IMR-90 (cell line): ENCODE data around the gene UQCRC2. TPM values are rescaled to one million over a fixed set of nuclear protein-coding genes. Genes with fewer than 3 reads are reported as not detected.

ENCODE experiments used
- ATAC-seq: fragments of 200-7000 bp; cut with Tn5 transposase; 2 replicates; pipeline ENCODE4 v1.9.1; 2020; ENCODE audit warnings: low read depth, mild to moderate bottlenecking, moderate library complexity
- BruUV-seq: library from RNA; stranded (reverse); fragments of 400-500 nt; replicated peaks from 2 replicates; lab custom pipeline; 2021; lab: Mats Ljungman, UMichigan
- CTCF ChIA-PET: fragments of 300-600 bp; formaldehyde crosslinking; extraction: SDS; loops from one replicate; lab custom pipeline; 2021; ENCODE audit warnings: antibody characterized with exemption; lab: Yijun Ruan, JAX
- POLR2A ChIA-PET: fragments of 300-600 bp; sonication (Branson Sonifier 250); formaldehyde crosslinking; loops from one replicate; lab custom pipeline; 2022; ENCODE audit warnings: antibody characterized with exemption; ENCODE audit not compliant: unreplicated experiment; lab: Charles Lee
- DNase-seq: peaks from one replicate; pipeline ENCODE4 v3.0.0; 2013
- H2AFZ ChIP-seq: replicated peaks from 2 replicates; pipeline ENCODE3; 2013; ENCODE audit warnings: low read length, mild to moderate bottlenecking; ENCODE audit not compliant: poor library complexity
- H2AK5ac ChIP-seq: 2 replicates; pipeline ENCODE4 v1.6.1; 2013; ENCODE audit warnings: low read depth, low read length, inconsistent platforms
- H2AK9ac ChIP-seq: replicated peaks from 2 replicates; pipeline ENCODE3; 2013; ENCODE audit warnings: mild to moderate bottlenecking, low read depth, low read length, moderate library complexity; ENCODE audit not compliant: poor library complexity
- H2BK120ac ChIP-seq: 2 replicates; pipeline ENCODE4 v1.6.1; 2013; ENCODE audit warnings: low read depth, low read length, inconsistent platforms
- H2BK15ac ChIP-seq: 3 replicates; pipeline ENCODE4 v1.6.1; 2013; ENCODE audit warnings: low read depth, low read length, inconsistent platforms
- H2BK20ac ChIP-seq: 2 replicates; pipeline ENCODE4 v1.6.1; 2013; ENCODE audit warnings: low read depth, mild to moderate bottlenecking, inconsistent platforms, low read length, moderate library complexity
- H2BK5ac ChIP-seq: 2 replicates; pipeline ENCODE4 v1.6.1; 2013; ENCODE audit warnings: mild to moderate bottlenecking, low read depth, low read length, inconsistent platforms; ENCODE audit not compliant: poor library complexity, severe bottlenecking
- H3K14ac ChIP-seq: replicated peaks from 2 replicates; pipeline ENCODE4 v1.6.1; 2013; ENCODE audit warnings: low read depth, low read length, inconsistent platforms
- H3K18ac ChIP-seq: 2 replicates; pipeline ENCODE4 v1.6.1; 2013; ENCODE audit warnings: low read depth, low read length, control low read depth
- H3K23ac ChIP-seq: 2 replicates; pipeline ENCODE4 v1.6.1; 2013; ENCODE audit warnings: low read depth, low read length, inconsistent platforms
- H3K27ac ChIP-seq: 2 replicates; pipeline ENCODE4 v1.5.1; 2013; ENCODE audit warnings: mild to moderate bottlenecking, control low read depth, low read length; ENCODE audit not compliant: insufficient read depth
- H3K27me3 ChIP-seq: 2 replicates; pipeline ENCODE4 v1.6.1; 2013; ENCODE audit warnings: low read length; ENCODE audit not compliant: control insufficient read depth, insufficient read depth
- H3K36me3 ChIP-seq: 2 replicates; pipeline ENCODE4 v1.6.1; 2013; ENCODE audit warnings: low read length, mixed read lengths; ENCODE audit not compliant: control insufficient read depth, insufficient read depth
- H3K4ac ChIP-seq: 2 replicates; pipeline ENCODE4 v1.6.1; 2013; ENCODE audit warnings: low read depth, low read length, inconsistent platforms
- H3K4me1 ChIP-seq: 2 replicates; pipeline ENCODE4 v1.6.1; 2013; ENCODE audit warnings: low read length, mixed read lengths; ENCODE audit not compliant: control insufficient read depth, insufficient read depth
- H3K4me2 ChIP-seq: 2 replicates; pipeline ENCODE4 v1.6.1; 2013; ENCODE audit warnings: low read depth, mild to moderate bottlenecking, control low read depth, low read length, moderate library complexity
- H3K4me3 ChIP-seq: 2 replicates; pipeline ENCODE4 v1.5.1; 2013; ENCODE audit warnings: low read depth, mild to moderate bottlenecking, control low read depth, low read length, moderate library complexity; ENCODE audit not compliant: insufficient read depth
- H3K56ac ChIP-seq: 2 replicates; pipeline ENCODE4 v1.6.1; 2013; ENCODE audit warnings: low read length, inconsistent platforms; ENCODE audit not compliant: insufficient read depth; ENCODE audit errors: extremely low read depth
- H3K79me1 ChIP-seq, 2 experiments: 2 replicates each; pipeline ENCODE4 v1.6.1; 2013; ENCODE audit warnings: low read length in 2 of 2, inconsistent platforms in 1 of 2, low read depth in 1 of 2
- H3K9ac ChIP-seq: 2 replicates; pipeline ENCODE4 v1.6.1; 2013; ENCODE audit warnings: low read depth, low read length, control low read depth
- H3K9me1 ChIP-seq: 2 replicates; pipeline ENCODE4 v1.6.1; 2013; ENCODE audit warnings: low read length, inconsistent platforms; ENCODE audit not compliant: insufficient read depth
- H3K9me3 ChIP-seq: 2 replicates; pipeline ENCODE4 v1.6.1; 2013; ENCODE audit warnings: low read length; ENCODE audit not compliant: control insufficient read depth, insufficient read depth
- H4K20me1 ChIP-seq: 2 replicates; pipeline ENCODE4 v1.6.1; 2013; ENCODE audit warnings: low read length, inconsistent platforms; ENCODE audit not compliant: insufficient read depth
- H4K5ac ChIP-seq: 2 replicates; pipeline ENCODE4 v1.6.1; 2013; ENCODE audit warnings: mild to moderate bottlenecking, low read depth, low read length, control low read depth
- H4K8ac ChIP-seq, 2 experiments: 2 replicates each; pipeline ENCODE4 v1.6.1; 2013; ENCODE audit warnings: low read depth in 2 of 2, low read length in 2 of 2, control low read depth in 1 of 2, inconsistent platforms in 1 of 2
- H4K91ac ChIP-seq: 2 replicates; pipeline ENCODE4 v1.6.1; 2013; ENCODE audit warnings: low read depth, low read length, inconsistent platforms; ENCODE audit not compliant: insufficient read depth
- CEBPB ChIP-seq: IDR thresholded peaks from 2 replicates; pipeline ENCODE4 v1.6.1; 2012; ENCODE audit warnings: low read depth, low read length, improper control_type of control experiment
- CHD1 ChIP-seq: IDR thresholded peaks from 2 replicates; pipeline ENCODE4 v1.6.1; 2012; ENCODE audit warnings: low read depth, low read length, improper control_type of control experiment
- WGBS, 2 experiments: methylation state at CpG; one replicate each; pipeline versions ENCODE4 v1.1.5 to v1.1.7; 2013; ENCODE audit warnings: missing lambda C conversion rate in 2 of 2; ENCODE audit not compliant: insufficient read length in 1 of 2; ENCODE audit errors: extremely low coverage in 2 of 2; 5-methylcytosine and 5-hydroxymethylcytosine counted together
- dilution Hi-C: fragments of 300-500 bp; cut with HindIII; formaldehyde crosslinking; loops from one replicate; pipeline ENCODE4 v1.14.3; 2018; ENCODE audit warnings: low sequenced_read_pairs; ENCODE audit not compliant: unreplicated experiment
- in situ Hi-C: fragments of 300-500 bp; cut with MboI; formaldehyde crosslinking; loops from 3 replicates; pipeline ENCODE4 v1.14.3; 2019; ENCODE audit warnings: low sequenced_read_pairs, inconsistent platforms, mixed read lengths
- intact Hi-C: fragments of 100-400 bp; cut with micrococcal nuclease; formaldehyde crosslinking; loops from 2 replicates; pipeline ENCODE4 v1.10.0; 2022
- polyA plus RNA-seq, 3 experiments: library from polyadenylated mRNA; depleted of rRNA; stranded (reverse); fragments of >200 nt; gene quantifications; 2 replicates each; pipeline ENCODE4 v1.2.3, GENCODE V29; 2012; ENCODE audit warnings: low replicate concordance in 1 of 3
- total RNA-seq: library from RNA; depleted of rRNA; stranded (reverse); fragments of >200 nt; gene quantifications from 2 replicates; pipeline ENCODE4 v1.2.3, GENCODE V29; 2012

The UQCRC2 gene
- total and polyA plus RNA-seq, 2 of the 4 experiments (the other 2 are of a cell fraction): 191 to 284 TPM

GRCh38 chr16:22030087-22030812, 77.1 kb downstream of the UQCRC2 start:
- peaks cover 20 to 52% of the 10 kb centered on the region in 2 experiments for H3K79me1 ChIP-seq
- H3K4me3 ChIP-seq: no peak overlapping the region
- POLR2A ChIA-PET: no interaction called here
- no peak overlapping the region for H3K4me2 ChIP-seq
- 0 out of 2 replicates have a peak overlapping the region, but pooled peaks have one; percentile 16 for H2AK5ac ChIP-seq
- no peak overlapping the region for H4K8ac ChIP-seq
- no peak overlapping the region for H2AFZ ChIP-seq
- dilution Hi-C loops: no loop called here
- peaks cover 2% of the 10 kb centered on the region; the same call in 1 of the 2 replicates for H3K9me1 ChIP-seq
- H4K20me1 ChIP-seq: 0 out of 2 replicates have a peak, but pooled peaks cover 5% of the 10 kb centered on the region
- no peak overlapping the region for H4K91ac ChIP-seq
- H3K56ac ChIP-seq: no peak overlapping the region
- H3K36me3 ChIP-seq: peaks cover 4% of the 10 kb centered on the region; the same call in 1 of the 2 replicates
- TF ChIP-seq CEBPB (no peak), CHD1 (no peak)
- no peak overlapping the region for H3K23ac ChIP-seq
- BruUV-seq: no TSS peak
- WGBS, 2 experiments: no CpG with 5 or more reads among the region's 6 CpGs
- H2BK20ac ChIP-seq: no peak overlapping the region
- H2AK9ac ChIP-seq: no peak overlapping the region
- no peak for ATAC-seq
- H2BK120ac ChIP-seq: no peak overlapping the region
- intact Hi-C loops: no loop called here
- no peak for DNase-seq
- in situ Hi-C loops: no loop called here
- H3K27me3 ChIP-seq: no peaks in the 10 kb centered on the region
- no peak overlapping the region for H4K5ac ChIP-seq
- H3K27ac ChIP-seq: no peak overlapping the region
- H3K4me1 ChIP-seq: peaks cover 11% of the 10 kb centered on the region
- no peak overlapping the region for H3K4ac ChIP-seq
- H2BK5ac ChIP-seq: no peak overlapping the region
- no peak overlapping the region for H3K18ac ChIP-seq
- CTCF ChIA-PET: interaction anchor here (1.0 kb wide), 1 partner anchor 48 kb away, joined by 4 read pairs; no protein-coding TSS in a partner anchor
- H3K14ac ChIP-seq: no peak overlapping the region
- H3K9ac ChIP-seq: no peak overlapping the region
- no peaks in the 10 kb centered on the region for H3K9me3 ChIP-seq
- no peak overlapping the region for H2BK15ac ChIP-seq
